Neural cell (in vitro differentiated cells): ENCODE data around the gene SLC24A3. TPM values are rescaled to one million over a fixed set of nuclear protein-coding genes. Genes with fewer than 3 reads are reported as not detected.
A peak's percentile ranks its signal among the peaks of the same experiment; 100 is the strongest.

Source experiments
- H2AFZ ChIP-seq: fragments of 200-600, 300-800 bp; sonication (generic), shearing (Covaris generic); 2 replicates; pipeline ENCODE4 v1.6.0; 2014; ENCODE audit warnings: low read depth, mild to moderate bottlenecking, antibody characterized with exemption, low read length, moderate library complexity
- H3F3A ChIP-seq: fragments of 200-600 bp; shearing (Covaris generic); 2 replicates; pipeline ENCODE4 v1.6.1; 2016; ENCODE audit warnings: mild to moderate bottlenecking, moderate library complexity, mixed read lengths, antibody characterized with exemption, low read length; ENCODE audit not compliant: insufficient read depth, poor library complexity, severe bottlenecking
- H3K27ac ChIP-seq: fragments of 200-600, 300-800 bp; sonication (generic), shearing (Covaris generic); 2 replicates; pipeline ENCODE4 v1.5.1; 2014; ENCODE audit warnings: mild to moderate bottlenecking, low read length, moderate library complexity
- H3K27me3 ChIP-seq: fragments of 300-800, 200-600 bp; sonication (generic), shearing (Covaris generic); 2 replicates; pipeline ENCODE4 v1.6.0; 2014; ENCODE audit warnings: mild to moderate bottlenecking, low read depth, low read length, moderate library complexity; ENCODE audit not compliant: insufficient read depth
- H3K36me3 ChIP-seq: fragments of 300-800, 200-600 bp; sonication (generic), shearing (Covaris generic); 2 replicates; pipeline ENCODE4 v1.5.1; 2014; ENCODE audit warnings: mild to moderate bottlenecking, antibody characterized with exemption, low read length, moderate library complexity; ENCODE audit not compliant: insufficient read depth
- H3K4me2 ChIP-seq: fragments of 300-800, 200-600 bp; sonication (generic), shearing (Covaris generic); 2 replicates; pipeline ENCODE4 v1.6.0; 2014; ENCODE audit warnings: mild to moderate bottlenecking, low read length
- H3K4me3 ChIP-seq: fragments of 300-800, 200-600 bp; sonication (generic), shearing (Covaris generic); 2 replicates; pipeline ENCODE4 v1.5.1; 2014; ENCODE audit warnings: mild to moderate bottlenecking, low read length, moderate library complexity
- H3K79me2 ChIP-seq: fragments of 200-600 bp; shearing (Covaris generic); replicated peaks from 2 replicates; pipeline ENCODE4 v1.6.0; 2014; ENCODE audit warnings: mild to moderate bottlenecking, low read length, moderate library complexity; ENCODE audit not compliant: insufficient read depth
- H3K9ac ChIP-seq: fragments of 300-800, 200-600 bp; sonication (generic), shearing (Covaris generic); 2 replicates; pipeline ENCODE4 v1.6.1; 2016; ENCODE audit warnings: mild to moderate bottlenecking, low read length, mixed read lengths
- H3K9me2 ChIP-seq: fragments of 200-600 bp; shearing (Covaris generic); 2 replicates; pipeline ENCODE4 v1.6.1; 2016; ENCODE audit warnings: mild to moderate bottlenecking, low read length, mixed read lengths; ENCODE audit not compliant: insufficient read depth
- H3K9me3 ChIP-seq: fragments of 200-600, 300-800 bp; sonication (generic), shearing (Covaris generic); 2 replicates; pipeline ENCODE4 v1.6.1; 2016; ENCODE audit warnings: mild to moderate bottlenecking, mixed run types, low read length, moderate library complexity, mixed read lengths
- H4K20me1 ChIP-seq: fragments of 200-600 bp; shearing (Covaris generic); 2 replicates; pipeline ENCODE4 v1.6.1; 2016; ENCODE audit warnings: mild to moderate bottlenecking, mixed run types; ENCODE audit not compliant: insufficient read depth
- CTCF ChIP-seq: fragments of 450-650 bp; IDR thresholded peaks from 2 replicates; pipeline ENCODE4 v1.5.1; 2014; ENCODE audit warnings: antibody characterized with exemption, mild to moderate bottlenecking, moderate library complexity; ENCODE audit not compliant: poor library complexity, severe bottlenecking
- EP300 ChIP-seq: fragments of 450-650 bp; conservative IDR thresholded peaks from 2 replicates; pipeline ENCODE4 v1.6.1; 2014; ENCODE audit warnings: antibody characterized with exemption, mild to moderate bottlenecking, moderate library complexity; ENCODE audit not compliant: poor library complexity, severe bottlenecking
- EZH2 ChIP-seq: fragments of 200-600, 300-800 bp; shearing (Covaris generic), sonication (generic); IDR thresholded peaks from 2 replicates; pipeline ENCODE4 v1.6.1; 2014; ENCODE audit warnings: antibody characterized with exemption, low read length, borderline replicate concordance, mild to moderate bottlenecking; ENCODE audit not compliant: insufficient read depth, poor library complexity, severe bottlenecking
- MXI1 ChIP-seq: fragments of 450-650 bp; conservative IDR thresholded peaks from 2 replicates; pipeline ENCODE4 v1.6.1; 2014; ENCODE audit warnings: antibody characterized with exemption, mild to moderate bottlenecking; ENCODE audit not compliant: poor library complexity, severe bottlenecking
- POLR2AphosphoS5 ChIP-seq: IDR thresholded peaks from 2 replicates; pipeline ENCODE4 v1.6.1; 2012
- RAD21 ChIP-seq: fragments of 450-650 bp; conservative IDR thresholded peaks from 2 replicates; pipeline ENCODE4 v1.6.1; 2014; ENCODE audit warnings: antibody characterized with exemption, mild to moderate bottlenecking, moderate library complexity
- SMC3 ChIP-seq: fragments of 450-650 bp; conservative IDR thresholded peaks from 2 replicates; pipeline ENCODE4 v1.6.1; 2014; ENCODE audit warnings: antibody characterized with exemption, mild to moderate bottlenecking, moderate library complexity; ENCODE audit not compliant: poor library complexity
- TAF1 ChIP-seq: IDR thresholded peaks from 2 replicates; pipeline ENCODE4 v1.6.1; 2012; ENCODE audit warnings: low read depth
- polyA plus RNA-seq: library from polyadenylated mRNA; depleted of rRNA; stranded (reverse); fragments of >200 nt; gene quantifications from 2 replicates; pipeline ENCODE4 v1.2.3, GENCODE V29; 2014
- TF ChIP-seq, protein P1 (sequence below): IDR thresholded peaks from 2 replicates; pipeline ENCODE4 v1.6.1; 2012; ENCODE audit warnings: borderline replicate concordance

SLC24A3 gene
- polyA plus RNA-seq, 1 donor from 2014 or later: 6.5 TPM

DNA sequence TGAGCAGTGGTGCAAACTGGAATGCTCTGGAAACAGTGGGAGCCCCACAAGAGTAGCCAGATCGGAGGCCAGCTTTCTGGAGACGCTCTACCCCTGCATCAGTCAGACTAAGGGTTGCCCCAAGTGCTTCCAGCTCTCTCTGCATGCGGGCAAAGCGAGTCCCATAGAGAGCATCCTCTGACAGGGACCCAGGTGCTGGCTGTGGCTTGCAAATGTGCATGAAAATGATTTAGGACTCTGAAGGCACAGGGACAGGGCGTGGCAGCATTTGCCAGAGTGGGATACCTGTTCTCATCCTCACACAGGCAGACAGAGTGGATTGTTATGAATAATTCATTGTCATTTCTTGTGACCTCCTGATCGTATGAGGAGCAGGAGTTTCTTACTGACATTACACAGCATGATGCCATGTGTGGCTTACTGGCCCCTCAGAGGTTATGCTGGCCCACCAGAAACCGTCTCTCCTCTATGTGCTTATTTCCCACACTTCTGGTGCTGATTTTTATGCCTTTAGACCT is 555.9 kb downstream of the SLC24A3 start:
- Histone ChIP-seq H3K27me3 (no peaks in the 10 kb centered on the region), H3K4me3 (no peak overlapping the region), H3K9me3 (no peaks in the 10 kb centered on the region), H2AFZ (no peak overlapping the region), H3K4me2 (no peak overlapping the region), H3K36me3 (no peaks in the 10 kb centered on the region), H3K9me2 (no peaks in the 10 kb centered on the region), H3K79me2 (peaks cover 15% of the 10 kb centered on the region), H3K27ac (no peak overlapping the region), H4K20me1 (no peaks in the 10 kb centered on the region), H3K9ac (no peak overlapping the region), H3F3A (no peaks in the 10 kb centered on the region)
- no peak for TF ChIP-seq EZH2
- TF ChIP-seq MXI1: no peak
- no peak for TF ChIP-seq CTCF
- no peak for TF ChIP-seq TAF1
- TF ChIP-seq SMC3: no peak
- TF ChIP-seq, protein P1, sequence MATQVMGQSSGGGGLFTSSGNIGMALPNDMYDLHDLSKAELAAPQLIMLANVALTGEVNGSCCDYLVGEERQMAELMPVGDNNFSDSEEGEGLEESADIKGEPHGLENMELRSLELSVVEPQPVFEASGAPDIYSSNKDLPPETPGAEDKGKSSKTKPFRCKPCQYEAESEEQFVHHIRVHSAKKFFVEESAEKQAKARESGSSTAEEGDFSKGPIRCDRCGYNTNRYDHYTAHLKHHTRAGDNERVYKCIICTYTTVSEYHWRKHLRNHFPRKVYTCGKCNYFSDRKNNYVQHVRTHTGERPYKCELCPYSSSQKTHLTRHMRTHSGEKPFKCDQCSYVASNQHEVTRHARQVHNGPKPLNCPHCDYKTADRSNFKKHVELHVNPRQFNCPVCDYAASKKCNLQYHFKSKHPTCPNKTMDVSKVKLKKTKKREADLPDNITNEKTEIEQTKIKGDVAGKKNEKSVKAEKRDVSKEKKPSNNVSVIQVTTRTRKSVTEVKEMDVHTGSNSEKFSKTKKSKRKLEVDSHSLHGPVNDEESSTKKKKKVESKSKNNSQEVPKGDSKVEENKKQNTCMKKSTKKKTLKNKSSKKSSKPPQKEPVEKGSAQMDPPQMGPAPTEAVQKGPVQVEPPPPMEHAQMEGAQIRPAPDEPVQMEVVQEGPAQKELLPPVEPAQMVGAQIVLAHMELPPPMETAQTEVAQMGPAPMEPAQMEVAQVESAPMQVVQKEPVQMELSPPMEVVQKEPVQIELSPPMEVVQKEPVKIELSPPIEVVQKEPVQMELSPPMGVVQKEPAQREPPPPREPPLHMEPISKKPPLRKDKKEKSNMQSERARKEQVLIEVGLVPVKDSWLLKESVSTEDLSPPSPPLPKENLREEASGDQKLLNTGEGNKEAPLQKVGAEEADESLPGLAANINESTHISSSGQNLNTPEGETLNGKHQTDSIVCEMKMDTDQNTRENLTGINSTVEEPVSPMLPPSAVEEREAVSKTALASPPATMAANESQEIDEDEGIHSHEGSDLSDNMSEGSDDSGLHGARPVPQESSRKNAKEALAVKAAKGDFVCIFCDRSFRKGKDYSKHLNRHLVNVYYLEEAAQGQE: no peak
- no peak for TF ChIP-seq EP300
- TF ChIP-seq RAD21: no peak
- TF ChIP-seq POLR2AphosphoS5: no peak

- Histone ChIP-seq H3K36me3 (no peaks in the 10 kb centered on the region), H3K9me2 (no peaks in the 10 kb centered on the region), H3K4me2 (no peak overlapping the region), H3K79me2 (peaks cover 12% of the 10 kb centered on the region), H3K9me3 (no peaks in the 10 kb centered on the region), H3K27me3 (no peaks in the 10 kb centered on the region), H3K4me3 (peak overlapping the region; percentile 38), H3K27ac (peak overlapping the region; percentile 48), H3F3A (no peaks in the 10 kb centered on the region), H2AFZ (no peak overlapping the region), H3K9ac (peak overlapping the region; percentile 1), H4K20me1 (no peaks in the 10 kb centered on the region)
- TF ChIP-seq CTCF (no peak), EZH2 (no peak), POLR2AphosphoS5 (no peak), TAF1 (no peak), RAD21 (no peak), SMC3 (peak; percentile 17), MXI1 (peak; percentile 70), EP300 (peak; percentile 39)
- TF ChIP-seq, protein P1: peak; percentile 30
Measured at GRCh38 chr20:19769507-19769906, 557.1 kb downstream of the SLC24A3 start.
